NCI-H2107 treated with DMSO at 0.1 percent for 48 hours (cell line): ENCODE data around the gene PLRG1.

Experiments
- DNase-seq: peaks from one replicate; lab custom pipeline; 2025; ENCODE audit not compliant: unreplicated experiment; lab: John Stamatoyannopoulos, UW

The PLRG1 gene

GRCh38 chr4:154521607-154522006 lies 28.6 kb downstream of the PLRG1 start:
- no peak for DNase-seq

GRCh38 chr4:154519214-154519613 lies 31.0 kb downstream of the PLRG1 start:
- DNase-seq = no peak

GRCh38 chr4:154517591-154517990 lies 32.6 kb downstream of the PLRG1 start:
- DNase-seq = no peak

GRCh38 chr4:154516318-154517029 lies 33.7 kb downstream of the PLRG1 start:
- DNase-seq = no peak

- no peak for DNase-seq
Observed at GRCh38 chr4:154511981-154512380, 38.2 kb downstream of the PLRG1 start.

- no peak for DNase-seq
Observed at GRCh38 chr4:154511548-154511947, 38.7 kb downstream of the PLRG1 start.

- DNase-seq = no peak
Observed at GRCh38 chr4:154507156-154507555, 43.0 kb downstream of the PLRG1 start.

- no peak for DNase-seq
Observed at GRCh38 chr4:154506253-154506652, 43.9 kb downstream of the PLRG1 start.

- DNase-seq = peak; percentile 3
Observed at GRCh38 chr4:154503598-154503997, 46.6 kb downstream of the PLRG1 start.

GRCh38 chr4:154502111-154502510 lies 48.1 kb downstream of the PLRG1 start:
- no peak for DNase-seq

GRCh38 chr4:154497889-154498288 lies 52.3 kb downstream of the PLRG1 start:
- DNase-seq = no peak

- no peak for DNase-seq
Observed at GRCh38 chr4:154495867-154496266, 54.3 kb downstream of the PLRG1 start.

- no peak for DNase-seq
Observed at GRCh38 chr4:154492288-154492687, 57.9 kb downstream of the PLRG1 start.

- DNase-seq = no peak
Observed at GRCh38 chr4:154491341-154492271, 58.6 kb downstream of the PLRG1 start, which contains the start of gene DCHS2. Gene DCHS2 (minus strand): TSS chr4:154491799. CDS start chr4:154491355, 444 bp downstream.

GRCh38 chr4:154490583-154491340 lies 59.4 kb downstream of the PLRG1 start:
- DNase-seq = no peak

- DNase-seq = no peak
Observed at GRCh38 chr4:154490234-154490582, 60.0 kb downstream of the PLRG1 start.

GRCh38 chr4:154489558-154490233 lies 60.5 kb downstream of the PLRG1 start:
- no peak for DNase-seq

GRCh38 chr4:154487145-154487544 lies 63.1 kb downstream of the PLRG1 start:
- no peak for DNase-seq

- DNase-seq = no peak
Observed at GRCh38 chr4:154485127-154485773, 65.0 kb downstream of the PLRG1 start.
